Nephron progenitor cell (in vitro differentiated cells): ENCODE data around the gene RNF144A.

Source experiments
- DNase-seq: peaks from one replicate; pipeline ENCODE4 v3.0.0; 2021
- H3K27ac Mint-ChIP-seq: 2 replicates; pipeline ENCODE4 v1.8.0; 2021; ENCODE audit warnings: mild to moderate bottlenecking, moderate library complexity, mixed read lengths
- H3K27me3 Mint-ChIP-seq: 2 replicates; pipeline ENCODE4 v1.8.0; 2021; ENCODE audit warnings: mild to moderate bottlenecking, low read depth, mixed read lengths; ENCODE audit not compliant: poor library complexity
- H3K36me3 Mint-ChIP-seq: 2 replicates; pipeline ENCODE4 v1.8.0; 2021; ENCODE audit warnings: low read depth, mixed read lengths
- H3K4me1 Mint-ChIP-seq: 2 replicates; pipeline ENCODE4 v1.8.0; 2021; ENCODE audit warnings: mixed read lengths
- H3K4me3 Mint-ChIP-seq: 2 replicates; pipeline ENCODE4 v1.8.0; 2021; ENCODE audit warnings: mild to moderate bottlenecking, moderate library complexity, mixed read lengths
- H3K9me3 Mint-ChIP-seq: 2 replicates; pipeline ENCODE4 v1.8.0; 2021; ENCODE audit warnings: mild to moderate bottlenecking, moderate library complexity, mixed read lengths
- CTCF ChIP-seq: fragments of 200-600 bp; sonication (generic); IDR thresholded peaks from 2 replicates; pipeline ENCODE4 v1.5.0; 2021; ENCODE audit warnings: antibody characterized with exemption

RNF144A gene

GRCh38 chr2:6973895-6974545, 56.8 kb downstream of the RNF144A start:
- TF ChIP-seq CTCF = no peak
- H3K4me3 Mint-ChIP-seq = no peak overlapping the region
- no peak overlapping the region for H3K27ac Mint-ChIP-seq
- peaks cover 14% of the 10 kb centered on the region for H3K4me1 Mint-ChIP-seq
- H3K36me3 Mint-ChIP-seq = peaks cover 76% of the 10 kb centered on the region
- peaks cover 5% of the 10 kb centered on the region for H3K9me3 Mint-ChIP-seq
- no peaks in the 10 kb centered on the region for H3K27me3 Mint-ChIP-seq
- DNase-seq = no peak

DNA sequence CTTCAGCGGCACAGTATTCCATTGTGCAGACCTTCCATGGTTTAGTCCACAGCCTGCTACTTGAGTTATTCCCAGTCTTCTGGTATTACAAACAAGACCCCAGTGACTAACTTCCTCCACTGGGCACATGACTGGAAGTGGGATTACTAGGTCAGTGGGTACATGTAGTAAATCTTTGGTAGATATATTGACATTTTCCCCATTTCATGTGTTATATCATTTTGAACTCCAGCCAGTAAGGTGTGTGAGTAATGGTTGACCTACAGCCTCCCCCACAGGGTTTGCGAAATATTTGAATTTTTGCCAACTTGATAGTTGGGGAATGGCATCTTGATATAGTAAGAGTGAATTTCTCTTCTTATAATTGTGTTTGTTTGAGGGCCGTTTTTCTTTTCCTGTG, 58.8 kb downstream of the RNF144A start:
- H3K4me1 Mint-ChIP-seq = peaks cover 14% of the 10 kb centered on the region

GRCh38 chr2:6977113-6977741, 60.0 kb downstream of the RNF144A start:
- Mint-ChIP-seq H3K27me3 (no peaks in the 10 kb centered on the region), H3K36me3 (peaks cover 76% of the 10 kb centered on the region), H3K4me3 (no peak overlapping the region), H3K9me3 (peaks cover 30% of the 10 kb centered on the region), H3K27ac (no peak overlapping the region), H3K4me1 (peaks cover 5% of the 10 kb centered on the region)
- TF ChIP-seq CTCF = no peak
- no peak for DNase-seq

More for the DNA sequence above, 58.8 kb downstream of the RNF144A start:
- no peak for TF ChIP-seq CTCF
- Mint-ChIP-seq H3K27me3 (no peaks in the 10 kb centered on the region), H3K36me3 (peaks cover 76% of the 10 kb centered on the region), H3K27ac (no peak overlapping the region), H3K9me3 (peaks cover 21% of the 10 kb centered on the region), H3K4me3 (no peak overlapping the region)
- DNase-seq = no peak

DNA sequence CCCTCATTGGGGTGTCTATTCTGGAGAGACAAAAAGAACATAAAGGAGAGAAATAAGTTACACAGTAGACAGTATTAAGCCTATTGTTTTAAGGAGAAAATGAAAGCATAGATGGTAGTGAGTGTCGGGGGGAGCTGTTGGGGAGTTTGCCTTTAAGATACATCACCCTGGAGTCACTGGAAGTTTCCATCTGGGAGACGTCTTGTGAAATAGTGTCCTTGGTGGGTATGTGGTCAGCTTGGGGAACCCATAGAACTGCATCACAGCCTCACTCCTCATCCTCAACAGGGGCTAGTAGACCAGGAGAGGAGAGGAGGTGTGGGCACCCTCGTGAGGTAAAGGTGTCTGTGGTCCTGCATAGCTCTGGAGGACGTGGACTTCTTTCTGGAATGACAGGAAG, 60.6 kb downstream of the RNF144A start:
- no peak overlapping the region for H3K4me3 Mint-ChIP-seq
- peaks cover 30% of the 10 kb centered on the region for H3K9me3 Mint-ChIP-seq
- no peak for DNase-seq
- no peaks in the 10 kb centered on the region for H3K27me3 Mint-ChIP-seq
- H3K4me1 Mint-ChIP-seq = peaks cover 2% of the 10 kb centered on the region
- no peak overlapping the region for H3K27ac Mint-ChIP-seq
- TF ChIP-seq CTCF = no peak
- peaks cover 73% of the 10 kb centered on the region for H3K36me3 Mint-ChIP-seq

DNA sequence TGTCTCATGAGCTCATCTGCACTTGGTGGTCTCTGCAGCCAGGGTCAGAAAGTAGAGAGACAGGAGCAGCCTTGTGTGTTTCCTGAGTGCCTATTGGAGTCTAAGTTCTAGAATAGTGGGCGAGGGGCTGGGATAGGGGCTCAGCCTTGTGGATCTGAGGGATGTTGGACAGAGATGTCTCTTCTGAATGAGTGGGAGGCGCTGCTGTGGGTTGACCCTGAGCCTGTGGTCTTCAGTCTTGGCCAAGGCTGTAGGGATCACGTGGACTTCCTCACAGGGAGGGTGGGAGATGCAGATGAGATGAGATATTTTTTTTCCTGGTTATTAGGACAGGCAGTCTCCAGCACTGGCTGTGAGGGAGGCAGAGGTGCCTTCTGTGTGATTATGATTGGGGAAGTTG, 61.8 kb downstream of the RNF144A start:
- H3K4me3 Mint-ChIP-seq = no peak overlapping the region
- peaks cover 30% of the 10 kb centered on the region for H3K9me3 Mint-ChIP-seq
- no peak for TF ChIP-seq CTCF
- H3K27ac Mint-ChIP-seq = no peak overlapping the region
- H3K27me3 Mint-ChIP-seq = no peaks in the 10 kb centered on the region
- H3K36me3 Mint-ChIP-seq = peaks cover 64% of the 10 kb centered on the region
- peaks cover 14% of the 10 kb centered on the region for H3K4me1 Mint-ChIP-seq
- no peak for DNase-seq

DNA sequence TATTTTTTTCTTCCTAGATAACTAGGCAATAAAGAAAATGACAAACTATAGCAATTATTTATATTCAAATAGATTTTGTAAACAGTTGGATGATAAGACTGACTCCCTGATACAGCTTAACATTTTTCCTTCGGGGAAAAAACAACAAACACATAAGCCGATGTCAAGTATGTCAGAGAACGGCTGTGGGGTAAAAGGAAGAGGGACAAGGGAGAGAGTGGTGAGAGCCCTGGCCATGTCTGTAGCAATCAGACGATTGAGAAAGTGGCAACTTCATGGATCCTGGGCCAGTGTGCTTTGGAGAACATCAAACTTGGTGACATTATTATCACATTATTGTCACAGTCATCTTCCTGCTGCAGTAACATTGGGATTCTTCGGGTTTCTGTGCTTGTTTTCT, 65.2 kb downstream of the RNF144A start:
- peaks cover 60% of the 10 kb centered on the region for H3K36me3 Mint-ChIP-seq
- no peak overlapping the region for H3K27ac Mint-ChIP-seq
- no peak for TF ChIP-seq CTCF
- no peak overlapping the region for H3K4me3 Mint-ChIP-seq
- peaks cover 48% of the 10 kb centered on the region for H3K4me1 Mint-ChIP-seq
- no peak for DNase-seq
- peaks cover 2% of the 10 kb centered on the region for H3K27me3 Mint-ChIP-seq
- peaks cover 33% of the 10 kb centered on the region for H3K9me3 Mint-ChIP-seq
